Measurements from ENCODE around the gene NOM1.
A peak's percentile ranks its signal among the peaks of the same experiment; 100 is the strongest.

The NOM1 gene

DNA sequence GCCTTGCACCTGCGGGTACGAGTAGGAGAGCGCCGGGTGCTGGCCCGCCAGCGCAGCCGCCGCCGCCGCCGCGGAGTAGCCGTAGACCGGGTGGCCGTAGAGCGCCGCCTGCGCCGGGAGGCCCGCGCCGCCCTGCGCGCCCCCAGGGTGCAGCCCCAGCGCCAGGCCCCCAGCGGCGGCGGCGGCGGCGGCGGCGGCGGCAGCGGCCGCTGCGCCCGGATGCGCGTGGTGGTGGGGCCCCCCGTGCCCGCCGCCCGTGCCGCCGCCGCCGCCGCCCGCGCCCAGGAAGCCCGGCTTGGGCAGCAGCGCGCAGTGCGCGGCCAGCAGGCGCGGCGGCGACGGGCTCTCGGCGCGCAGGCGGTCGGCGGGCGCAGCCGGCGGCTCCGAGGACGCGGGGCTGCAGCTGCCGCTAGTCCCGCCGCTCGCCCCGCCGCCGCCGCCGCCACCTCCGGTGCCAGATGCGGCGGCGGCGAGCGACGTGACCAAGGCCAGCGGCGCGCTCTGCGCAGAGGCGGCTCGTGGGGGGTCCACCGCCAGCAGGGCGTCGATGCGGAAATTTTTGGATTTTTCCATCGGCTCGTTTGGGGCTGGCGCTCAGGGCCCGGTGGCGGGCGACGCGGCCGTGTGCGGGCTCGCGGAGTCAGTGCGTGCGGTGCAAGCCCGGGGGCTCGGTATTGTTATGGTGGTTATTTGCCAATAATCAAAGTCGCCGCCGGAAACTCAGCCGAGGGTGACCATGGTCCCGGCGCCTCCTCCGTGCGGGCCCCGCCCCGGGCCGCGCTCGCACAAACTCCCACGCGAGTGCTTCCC is 60.5 kb downstream of the NOM1 start:
- H3K27ac ChIP-seq: peak overlapping the region; percentile 96
- TF ChIP-seq CTCF (conservative IDR thresholded peaks at IDR 0.05) (no peak), ZFX (IDR thresholded peaks at IDR 0.05) (0 out of 2 replicates have a peak, but pooled peaks have one; percentile 2)

DNA sequence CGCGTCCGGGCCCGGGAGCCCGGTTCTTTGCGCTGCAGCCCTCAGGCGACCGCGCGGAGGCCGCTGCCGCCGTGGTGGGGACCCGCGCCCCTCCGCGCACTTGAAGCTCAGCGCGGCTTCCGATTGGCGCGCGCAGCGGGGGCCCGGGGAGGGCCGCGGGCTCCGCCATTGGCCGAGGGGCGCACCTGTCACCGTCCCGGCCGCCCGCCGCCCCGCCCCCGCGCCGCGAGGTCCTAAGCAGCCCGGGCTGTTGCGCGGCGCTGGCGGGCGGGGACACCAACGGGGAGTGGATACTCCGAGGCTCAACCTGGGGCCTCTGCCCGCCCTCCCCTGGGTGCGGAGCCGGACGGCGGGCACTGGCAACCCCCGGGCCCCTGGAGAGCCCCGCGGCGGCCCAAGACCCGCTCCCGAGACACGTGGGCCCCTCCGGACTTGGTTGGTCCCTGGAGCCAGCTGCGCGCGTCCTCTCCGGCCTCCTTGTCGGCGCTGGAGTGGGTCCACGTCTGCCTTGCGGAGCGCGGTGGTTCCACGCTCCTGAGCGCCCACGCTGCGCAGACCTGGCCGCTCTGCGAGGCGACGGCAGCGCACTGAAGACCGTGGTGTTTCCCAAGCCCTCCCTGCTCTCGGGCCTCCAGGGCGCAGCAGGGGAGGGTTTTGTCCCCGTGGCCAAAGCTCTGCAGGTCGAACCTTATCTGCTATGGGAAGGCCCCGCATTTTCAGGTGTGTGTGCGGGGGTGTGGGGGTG is 61.2 kb downstream of the NOM1 start, which contains the start of gene MNX1:
Gene MNX1 (minus strand): TSS at position 76 of the 745 bp plus-strand sequence. CDS start 313 bp downstream, outside the sequence.
- H3K27ac ChIP-seq: peak within 1 kb of the TSS; percentile 96
- TF ChIP-seq CTCF (conservative IDR thresholded peaks at IDR 0.05): no peak
- peak; percentile 88 for TF ChIP-seq ZFX (IDR thresholded peaks at IDR 0.05)

- TF ChIP-seq ZFX (IDR thresholded peaks at IDR 0.05): no peak; the same call in 1 of the 2 replicates
- no peak for TF ChIP-seq CTCF (conservative IDR thresholded peaks at IDR 0.05)
- peak overlapping the region; percentile 96 for H3K27ac ChIP-seq
Observed at GRCh38 chr7:157011333-157012112, 62.0 kb downstream of the NOM1 start.

GRCh38 chr7:157012113-157012547 is 62.6 kb downstream of the NOM1 start:
- TF ChIP-seq ZFX (IDR thresholded peaks at IDR 0.05): no peak
- TF ChIP-seq CTCF (conservative IDR thresholded peaks at IDR 0.05): no peak
- peak overlapping the region; percentile 96 for H3K27ac ChIP-seq

DNA sequence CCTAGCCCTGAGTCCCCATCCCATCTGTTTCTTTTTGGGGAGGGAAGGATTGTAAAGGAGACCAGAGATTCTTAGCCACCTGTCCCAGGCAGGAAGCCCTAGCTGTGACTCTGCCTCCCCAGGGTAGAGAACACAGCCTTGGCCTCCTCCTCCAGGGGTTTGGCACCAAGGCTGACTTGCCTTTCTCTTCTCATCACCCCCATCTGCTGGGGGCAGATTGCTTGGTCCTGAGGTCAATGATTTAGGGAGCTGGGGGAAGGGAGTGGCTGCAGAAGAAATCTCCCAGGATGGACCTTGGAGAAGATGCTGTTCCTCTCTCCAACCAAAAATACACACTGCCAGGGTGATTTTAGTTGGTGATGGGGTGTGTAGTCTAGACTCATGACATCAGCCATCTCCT is 63.6 kb downstream of the NOM1 start:
- TF ChIP-seq ZFX (IDR thresholded peaks at IDR 0.05) (no peak), CTCF (conservative IDR thresholded peaks at IDR 0.05) (no peak)
- H3K27ac ChIP-seq: no peak overlapping the region

DNA sequence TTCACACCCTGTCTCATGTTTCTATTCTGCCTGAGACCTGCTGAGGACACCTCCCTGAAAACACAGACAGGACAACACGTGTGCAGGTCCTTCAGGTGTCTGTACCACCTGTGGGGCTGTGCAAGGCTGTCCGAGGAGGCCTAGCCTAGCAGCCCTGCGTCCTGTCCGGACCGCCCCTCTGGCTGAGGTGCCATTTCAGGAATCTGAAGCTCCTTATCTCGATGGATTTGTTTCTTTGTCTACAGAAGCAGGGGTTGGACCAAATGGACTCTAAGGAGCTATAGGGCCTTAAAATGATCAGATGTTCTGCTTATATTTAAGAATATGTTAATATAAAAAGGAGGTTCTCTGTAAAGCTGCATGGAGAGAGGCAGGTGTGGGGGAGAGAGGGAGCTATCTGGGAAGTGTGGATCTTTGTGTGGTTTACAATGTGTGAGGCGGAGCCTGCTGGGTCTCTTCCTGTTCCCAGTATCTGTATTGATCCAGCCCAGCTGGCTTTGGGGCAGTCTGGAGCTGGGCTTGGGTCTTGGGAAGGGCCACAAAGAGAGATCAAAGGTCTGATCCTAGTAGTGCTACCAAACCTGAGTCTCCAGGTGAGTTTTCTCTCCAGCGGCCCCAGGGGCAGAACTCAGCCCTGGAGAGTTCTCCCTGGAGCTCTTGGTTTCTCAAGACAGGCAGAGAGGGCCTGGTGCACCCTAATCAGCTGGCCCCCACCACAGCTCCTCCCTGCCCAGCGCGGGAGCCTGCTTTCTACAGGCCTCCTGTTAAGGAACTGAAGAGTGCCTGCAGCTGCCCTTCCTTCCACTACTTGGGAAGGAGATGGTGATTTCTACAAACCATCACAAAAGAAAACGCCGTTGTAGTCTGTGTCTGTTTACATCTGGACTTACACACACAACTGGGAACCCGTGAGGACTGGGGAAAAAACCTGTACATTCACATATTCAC is 64.4 kb downstream of the NOM1 start:
- TF ChIP-seq CTCF (conservative IDR thresholded peaks at IDR 0.05): no peak
- TF ChIP-seq ZFX (IDR thresholded peaks at IDR 0.05): no peak
- peak overlapping the region; percentile 3; the same call in 1 of the 2 replicates for H3K27ac ChIP-seq

Measured in C4-2B (cell line).